DMS114 treated with DMSO at 0.1 percent for 48 hours (cell line): Measurements from ENCODE around the gene PAX5.

Experiments used
- DNase-seq: peaks from one replicate; lab custom pipeline; 2025; ENCODE audit not compliant: unreplicated experiment; lab: John Stamatoyannopoulos, UW

PAX5 gene

DNA sequence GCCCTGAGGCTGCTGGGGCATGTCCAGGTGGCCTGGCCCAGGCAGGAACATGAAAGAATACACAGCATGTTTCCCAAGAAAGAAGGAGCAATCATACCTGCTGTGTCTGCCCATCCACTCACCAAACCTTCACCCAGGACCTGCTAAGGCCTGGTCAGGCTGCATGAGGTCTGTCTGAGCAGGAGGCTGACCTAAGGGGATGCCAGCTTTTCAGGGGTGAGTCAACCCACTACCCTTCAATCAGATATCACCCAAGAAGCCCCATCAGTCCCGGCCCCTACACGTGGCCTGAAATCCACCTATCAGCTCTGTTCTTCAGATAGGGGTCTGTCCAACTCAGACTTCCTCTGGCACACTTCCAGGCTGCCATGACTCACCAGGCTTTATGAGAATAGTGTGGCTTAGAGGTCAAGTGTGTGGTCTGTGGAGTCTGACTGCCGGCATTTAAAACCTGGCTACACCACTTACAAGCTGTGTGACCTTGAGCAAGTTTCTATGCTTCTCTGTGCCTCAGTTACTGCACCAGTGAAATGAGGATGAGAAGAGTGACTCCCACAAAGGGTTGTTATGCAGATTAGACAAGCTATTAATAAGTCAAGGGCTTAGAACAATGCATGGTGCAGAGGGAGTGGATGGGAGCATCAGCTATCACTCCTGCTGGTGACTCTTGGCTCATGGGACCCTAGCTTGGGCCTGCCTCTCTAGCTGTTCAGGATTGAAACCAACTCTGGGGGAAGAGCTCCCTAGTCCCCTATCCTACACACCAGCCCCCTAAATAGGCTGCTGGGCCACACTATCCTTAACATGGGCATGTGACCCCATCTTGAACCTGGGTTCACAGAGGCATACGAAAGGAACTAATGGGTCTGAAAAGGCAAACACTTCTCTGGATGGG is 130.3 kb downstream of the PAX5 start:
- no peak for DNase-seq

DNA sequence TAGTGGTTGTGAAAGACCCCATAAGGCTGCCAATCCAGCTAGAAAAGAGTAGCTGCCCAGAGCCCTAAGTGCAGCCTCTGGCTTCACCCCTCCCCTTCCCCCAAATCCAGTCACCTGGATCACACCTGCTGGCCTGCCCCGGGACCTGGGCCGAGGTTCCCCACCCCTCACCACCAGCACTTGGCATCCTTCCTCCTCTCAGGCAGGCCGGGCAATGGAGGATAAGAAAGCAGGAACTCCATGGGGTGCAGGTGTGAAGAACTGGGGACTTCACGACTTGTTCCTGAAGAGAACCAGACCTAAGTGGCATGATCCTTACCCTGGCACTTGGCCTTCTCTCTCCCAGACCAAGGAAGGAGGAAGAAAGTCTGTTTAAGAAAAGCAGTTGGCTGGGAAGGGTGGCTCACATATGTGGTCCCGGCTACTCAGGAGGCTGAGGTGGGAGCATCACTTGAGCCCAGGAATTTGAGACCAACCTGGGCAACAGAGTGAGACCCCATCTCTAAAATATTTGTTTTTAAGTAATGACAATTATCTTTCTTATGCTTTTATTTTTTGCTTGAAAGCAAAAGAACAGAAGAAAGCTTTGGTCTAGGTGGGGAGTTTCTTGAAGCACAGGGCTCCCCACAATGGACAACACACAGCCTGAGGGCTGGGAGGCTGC is 131.1 kb downstream of the PAX5 start:
- no peak for DNase-seq

DNA sequence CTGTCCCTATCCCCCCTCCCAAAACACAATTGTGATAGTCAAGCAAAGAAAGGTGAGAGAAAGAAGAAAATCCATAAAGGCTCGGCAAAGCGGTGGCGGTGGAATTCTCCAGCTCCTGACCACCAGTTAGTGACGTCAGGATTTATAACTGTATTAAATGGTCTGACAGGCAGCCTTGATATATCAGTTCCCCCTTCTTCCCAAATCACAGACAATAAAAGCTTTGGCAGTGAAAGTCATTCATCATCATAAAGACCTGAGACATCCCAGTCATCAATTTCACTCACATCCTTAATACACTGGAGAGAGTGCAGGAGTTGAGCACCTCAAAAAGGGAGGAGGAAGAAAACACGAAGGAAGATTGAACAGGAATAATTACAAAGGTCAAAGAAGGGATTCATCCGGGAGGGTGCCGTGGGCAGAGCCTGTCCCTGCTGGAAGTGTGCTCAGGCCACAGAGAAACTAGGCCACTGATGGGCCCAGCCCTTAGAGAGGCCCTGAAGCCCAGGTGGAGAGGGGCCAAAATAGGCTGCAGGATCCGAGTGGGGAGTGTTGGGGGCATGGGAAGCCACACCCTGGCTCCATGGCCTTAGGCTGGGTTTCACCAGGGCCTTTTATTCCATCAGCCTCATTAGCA is 131.9 kb downstream of the PAX5 start:
- no peak for DNase-seq

DNA sequence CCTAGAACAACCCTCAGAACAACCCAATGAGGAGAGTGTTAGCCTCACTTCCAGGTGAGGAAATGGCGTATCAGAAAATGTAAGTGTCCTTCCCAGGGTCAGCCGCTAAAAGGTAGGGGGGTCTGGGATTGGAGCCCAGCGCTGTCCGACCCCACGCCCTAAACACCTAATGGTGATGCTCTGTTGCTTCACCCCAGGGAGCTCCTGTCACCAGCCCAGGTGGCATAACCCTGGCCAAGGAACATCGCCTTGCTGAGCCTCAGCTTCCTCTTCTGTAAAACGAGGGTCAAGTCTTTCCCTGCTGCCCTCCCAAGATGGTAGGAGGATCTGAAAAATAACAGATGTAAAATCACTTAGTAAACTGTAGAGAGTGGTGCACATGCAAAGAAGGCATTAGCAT is 132.5 kb downstream of the PAX5 start:
- DNase-seq = no peak

DNA sequence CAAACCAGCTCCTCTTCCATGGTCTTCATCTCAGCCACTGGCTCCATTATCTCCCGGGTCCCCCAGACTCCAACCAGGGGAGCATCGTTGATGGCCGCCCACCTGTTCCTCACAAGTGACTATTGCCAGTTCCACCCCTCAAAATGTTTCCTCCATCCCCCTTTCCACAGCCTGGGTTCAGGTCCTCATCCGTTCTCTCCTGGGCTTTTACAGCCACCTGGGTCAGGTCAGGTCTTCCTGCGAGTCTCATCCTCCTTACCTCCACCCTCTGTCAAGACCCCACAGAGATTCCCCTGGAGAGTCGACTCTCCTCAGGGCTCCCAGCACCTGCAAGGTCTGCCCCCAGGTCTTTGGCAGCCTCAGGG is 133.2 kb downstream of the PAX5 start:
- DNase-seq = no peak

DNA sequence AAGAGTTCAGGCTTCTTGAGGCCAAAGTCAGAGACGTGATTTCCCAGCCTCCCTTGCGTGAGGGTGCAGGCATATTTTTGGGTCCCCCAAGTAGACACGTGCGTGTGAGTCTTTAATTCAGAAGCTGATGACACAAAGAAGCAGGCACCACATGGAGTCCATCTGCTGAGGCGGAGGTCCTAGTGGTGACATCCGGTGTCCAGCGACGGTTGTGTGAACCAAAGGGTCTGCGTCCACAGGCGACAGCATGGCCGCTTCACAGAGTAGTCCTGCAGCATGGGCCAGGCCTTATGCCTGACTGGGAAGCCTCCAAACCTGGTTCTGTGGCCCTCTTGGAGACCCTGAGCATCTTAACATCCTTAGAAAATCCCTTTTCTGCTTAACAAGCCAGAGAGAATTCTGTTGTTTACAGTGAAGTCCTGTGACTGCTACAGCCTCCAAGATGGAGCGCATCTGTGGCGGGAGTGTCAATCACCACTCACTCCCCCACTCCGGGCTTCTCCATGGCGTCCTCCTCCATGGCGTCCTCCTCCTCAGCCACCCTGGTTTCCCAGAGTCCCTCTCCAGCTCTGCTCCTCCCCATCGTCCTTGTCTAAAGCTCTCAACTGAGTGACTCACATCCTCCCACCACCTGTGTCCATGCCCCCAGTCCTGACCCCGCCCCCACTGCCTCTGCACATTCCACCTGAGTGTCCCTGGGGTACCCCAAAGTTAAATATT is 133.8 kb downstream of the PAX5 start:
- no peak for DNase-seq

DNA sequence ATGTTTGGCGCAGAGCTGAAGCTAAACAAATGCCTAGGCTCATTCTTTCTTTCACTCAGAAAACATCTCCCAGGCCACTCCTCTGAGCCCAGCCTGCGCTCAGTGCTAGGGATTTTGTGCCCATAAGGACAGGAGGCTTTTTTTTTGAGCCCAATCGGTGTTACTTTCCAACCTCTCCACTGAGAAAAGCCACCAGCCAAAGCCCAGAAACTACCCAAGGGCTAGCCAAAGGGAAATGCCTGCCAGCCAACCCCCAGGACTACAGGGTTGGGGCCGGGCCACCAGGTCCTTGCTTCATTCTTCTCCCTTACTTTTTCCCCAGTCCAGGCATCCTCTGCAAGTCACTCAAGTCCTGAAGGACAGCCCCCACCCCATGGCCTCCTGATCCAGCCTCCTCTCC is 134.7 kb downstream of the PAX5 start:
- DNase-seq = no peak

DNA sequence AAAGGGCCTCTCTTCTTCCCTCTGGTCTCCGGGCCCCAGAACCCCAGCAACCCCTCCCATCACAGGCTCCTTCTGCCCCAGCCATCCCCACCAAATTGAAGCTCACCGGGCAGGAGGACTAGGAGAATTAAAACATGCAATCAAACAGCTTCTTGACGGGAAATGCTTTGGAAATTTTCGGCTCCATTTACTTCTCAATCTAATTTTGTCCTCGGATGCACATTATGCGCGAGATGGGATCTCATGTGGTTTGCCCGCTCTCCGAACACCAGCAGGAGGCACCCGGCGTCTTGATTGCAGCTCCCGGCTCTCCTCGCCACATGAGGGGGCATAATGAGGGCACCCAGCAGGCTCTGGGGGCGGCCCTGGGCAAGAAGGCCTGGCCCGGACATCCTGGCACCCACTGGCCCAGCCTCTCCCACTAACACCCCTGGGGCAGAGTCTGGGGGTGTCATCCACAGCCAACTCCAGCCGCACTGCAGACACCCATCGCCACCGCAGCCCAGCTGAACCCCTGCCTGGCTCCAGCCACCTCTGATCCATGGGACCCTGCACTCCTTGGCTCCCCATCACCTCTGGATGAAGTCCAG is 135.5 kb downstream of the PAX5 start:
- DNase-seq = no peak

DNA sequence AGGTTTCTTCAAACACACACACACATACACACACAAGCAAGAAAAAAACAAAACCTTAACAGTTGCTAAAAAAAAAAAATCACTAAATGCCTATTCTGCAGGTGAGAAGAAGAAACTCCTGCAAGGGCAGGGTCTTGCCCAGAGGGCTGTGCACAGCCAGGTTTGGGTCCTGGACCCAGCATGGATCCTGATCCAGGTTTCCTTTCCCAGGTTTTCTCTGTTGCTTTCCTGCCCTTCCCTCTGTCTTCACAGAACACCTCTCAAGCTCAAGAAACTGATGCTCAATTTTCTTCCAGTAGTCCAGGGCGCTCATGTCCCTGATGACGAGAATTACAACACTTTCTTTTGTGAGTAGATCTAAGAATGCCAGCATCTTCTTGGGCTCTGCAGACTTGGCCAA is 136.6 kb downstream of the PAX5 start:
- no peak for DNase-seq

DNA sequence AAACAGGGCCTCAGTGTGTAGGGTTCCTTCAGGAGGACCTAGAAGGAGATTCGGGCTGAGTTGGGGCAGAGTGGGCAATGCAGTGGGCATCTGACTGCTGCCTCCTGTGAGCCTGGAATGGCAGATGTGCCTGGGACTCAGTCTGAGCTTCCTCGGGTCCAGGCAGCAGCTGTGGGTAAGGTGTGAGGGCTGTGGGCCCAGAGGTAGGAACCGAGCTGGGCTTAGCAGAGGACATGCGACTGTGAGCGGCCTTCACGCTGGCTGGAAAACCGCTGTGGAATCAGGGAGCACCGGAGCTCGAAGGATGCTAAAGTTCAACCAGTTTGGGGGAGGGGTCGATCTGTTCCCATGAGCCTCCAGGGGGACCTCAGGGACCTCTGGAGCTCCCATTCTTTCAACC is 137.0 kb downstream of the PAX5 start:
- DNase-seq = no peak

DNA sequence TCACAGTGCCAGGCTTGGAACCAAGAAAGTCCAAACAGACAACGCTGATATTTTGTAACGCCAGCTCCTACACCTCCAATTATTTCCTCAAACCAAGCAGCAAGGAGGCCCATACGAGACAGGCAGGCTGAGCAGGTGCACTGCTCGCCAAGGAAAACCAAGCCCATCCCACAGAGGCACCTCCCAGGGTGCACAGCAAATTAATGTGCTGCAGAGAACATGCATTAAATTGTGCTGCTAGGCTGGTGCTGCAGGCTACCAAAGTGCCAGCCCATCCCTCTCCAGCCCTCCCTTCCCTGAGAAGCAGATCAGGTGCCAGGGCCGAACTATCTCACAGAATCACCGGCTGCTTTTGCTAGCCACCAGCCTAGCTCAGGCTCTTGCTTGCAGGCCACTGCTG is 137.8 kb downstream of the PAX5 start:
- no peak for DNase-seq

DNA sequence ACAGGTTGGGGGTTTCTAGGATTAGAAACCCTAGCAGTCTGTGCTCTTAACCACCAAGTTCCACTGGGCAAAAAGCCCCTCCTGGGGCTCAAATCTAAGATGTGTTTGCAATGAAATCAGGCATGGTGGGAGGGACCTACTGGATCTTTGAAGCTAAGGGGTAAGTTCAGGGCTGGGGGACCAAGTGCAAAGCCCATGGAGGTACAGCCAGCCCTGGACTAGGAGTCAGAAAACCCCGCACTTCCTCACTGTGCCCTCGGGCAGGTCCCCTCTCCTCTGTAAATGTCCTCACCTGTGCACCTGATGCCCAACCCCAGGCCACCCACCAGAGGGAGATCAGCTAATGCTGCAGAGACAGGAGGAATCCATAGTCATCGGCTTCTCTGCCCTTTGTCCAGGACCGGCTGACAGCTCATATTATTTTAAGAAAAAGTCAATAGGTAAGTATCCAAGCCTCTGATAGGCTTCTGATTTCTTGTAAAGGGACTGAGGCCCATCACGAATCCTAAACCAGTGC is 138.3 kb downstream of the PAX5 start:
- no peak for DNase-seq

DNA sequence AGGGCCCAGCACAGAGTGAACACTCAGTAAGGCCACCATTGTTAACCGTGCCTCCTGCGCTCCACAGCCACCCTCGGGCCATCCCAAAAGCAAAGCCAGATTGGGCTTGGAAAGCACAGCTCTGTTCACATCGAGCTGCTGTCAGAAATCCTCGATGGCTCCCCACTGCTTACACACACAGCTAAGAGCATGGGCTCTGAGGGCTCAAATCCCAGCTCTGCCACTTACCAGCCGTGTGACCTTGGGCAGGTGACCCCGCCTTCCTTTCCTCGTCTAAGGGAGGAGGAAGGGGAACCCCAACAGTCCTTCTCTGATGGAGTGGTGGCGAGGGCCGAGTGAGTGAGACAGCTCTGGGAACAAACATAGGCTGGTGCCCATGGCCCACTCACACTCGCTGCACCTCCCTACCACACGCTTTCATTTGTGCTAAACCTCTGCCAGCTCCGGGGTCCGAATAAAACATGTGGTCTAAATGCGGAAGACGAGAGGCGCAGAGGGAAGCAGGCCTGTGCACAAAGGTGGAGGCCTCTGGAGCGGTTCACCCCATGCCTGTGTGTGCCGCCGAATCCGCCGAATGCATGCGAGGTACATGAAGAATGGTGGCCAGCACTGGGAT is 139.3 kb downstream of the PAX5 start:
- no peak for DNase-seq

DNA sequence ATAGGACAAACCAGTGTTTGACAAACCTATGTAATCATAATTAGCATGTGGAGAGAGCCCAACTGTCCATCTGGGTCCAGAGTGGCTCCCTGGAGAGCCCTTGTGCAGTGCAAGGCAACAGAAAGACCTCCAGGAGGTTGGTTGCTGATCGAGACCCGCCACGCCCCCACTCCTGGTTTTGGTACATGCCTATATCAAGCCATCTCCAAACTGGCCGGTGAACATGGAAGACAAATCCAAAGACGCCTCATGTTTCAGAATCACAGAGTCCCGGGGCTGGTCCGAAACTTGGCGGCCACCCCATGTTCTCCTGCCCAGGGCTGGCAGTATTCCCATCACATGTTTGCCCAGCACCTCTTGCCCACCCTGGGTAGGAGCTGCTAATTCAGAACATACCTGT is 140.2 kb downstream of the PAX5 start:
- no peak for DNase-seq

DNA sequence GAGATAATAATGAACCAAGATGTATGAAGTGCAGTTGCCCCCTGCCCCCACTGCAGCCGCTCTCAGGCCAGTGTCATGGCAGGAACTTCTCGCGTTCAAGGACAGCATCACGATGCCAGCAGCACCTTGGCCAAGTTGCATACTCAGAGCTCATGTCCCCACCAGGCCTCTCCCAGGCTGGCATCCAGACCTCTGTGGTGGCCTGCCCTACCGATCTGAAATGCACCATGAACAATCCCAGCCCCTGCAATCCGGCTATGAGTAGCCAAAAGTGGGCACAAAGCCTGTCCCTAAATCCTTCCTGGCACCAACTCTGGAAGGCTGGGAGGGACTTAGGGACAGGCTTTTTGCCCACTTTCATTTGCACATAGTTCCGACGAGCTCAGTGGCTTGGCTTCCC is 140.9 kb downstream of the PAX5 start:
- DNase-seq = no peak

DNA sequence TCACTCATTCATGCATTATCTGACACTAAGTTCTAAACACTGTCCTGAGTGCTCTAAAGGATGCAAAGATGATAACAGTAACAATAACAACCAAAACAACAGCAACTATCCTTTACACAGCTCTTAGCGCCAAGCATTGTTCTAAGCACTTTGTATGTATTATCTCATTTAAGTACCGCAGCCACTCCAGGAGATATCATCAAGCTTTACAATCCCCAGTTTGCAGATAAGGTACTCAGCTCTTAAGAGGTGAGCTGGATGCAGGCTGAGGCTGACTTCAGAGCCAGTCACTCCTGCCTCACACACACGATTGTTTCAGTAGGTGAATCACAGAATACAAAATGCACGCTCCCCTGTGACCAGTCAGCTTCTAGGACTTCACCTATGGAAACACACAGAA is 141.8 kb downstream of the PAX5 start:
- no peak for DNase-seq

DNA sequence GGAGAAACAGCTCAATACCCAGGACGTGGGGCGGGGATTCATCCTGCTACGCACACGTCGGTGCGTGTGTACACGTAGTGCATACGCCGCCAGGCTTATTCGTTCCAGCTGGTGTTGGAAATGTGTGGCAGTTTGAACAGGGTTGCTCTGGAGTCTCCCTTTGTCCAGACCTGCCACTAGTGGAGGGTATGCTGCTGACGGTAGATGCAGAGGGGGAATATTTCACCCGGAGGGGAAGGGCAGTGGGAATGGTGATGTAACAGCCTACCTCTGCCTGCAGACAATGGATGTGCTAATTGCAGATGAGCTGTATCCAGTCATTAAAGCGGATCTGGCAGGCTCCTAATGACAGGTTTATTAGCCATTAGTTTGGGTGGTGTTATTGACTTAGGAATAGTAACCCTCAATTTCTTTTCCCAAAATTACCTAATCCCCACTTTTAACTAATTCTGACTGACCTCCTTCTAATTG is 142.7 kb downstream of the PAX5 start:
- DNase-seq = no peak

DNA sequence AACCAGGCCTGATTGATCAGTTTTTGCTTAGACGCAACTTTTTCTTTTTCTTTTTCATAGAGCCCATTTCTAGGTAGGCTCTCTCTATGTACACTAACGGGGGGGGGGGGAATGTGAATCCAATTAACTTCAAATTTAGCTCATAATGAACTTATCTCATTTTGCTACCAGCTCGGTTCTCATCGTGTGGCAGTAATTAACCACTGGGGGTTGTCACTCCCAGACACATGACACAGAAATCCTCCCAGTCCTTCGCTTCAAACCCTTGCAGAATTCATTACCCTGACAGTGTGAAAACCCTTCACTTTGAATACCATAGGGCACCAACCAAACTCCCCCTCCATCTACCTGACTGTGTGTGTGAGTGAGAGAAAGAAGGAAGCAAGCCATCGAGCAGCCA is 144.2 kb downstream of the PAX5 start:
- DNase-seq = no peak

DNA sequence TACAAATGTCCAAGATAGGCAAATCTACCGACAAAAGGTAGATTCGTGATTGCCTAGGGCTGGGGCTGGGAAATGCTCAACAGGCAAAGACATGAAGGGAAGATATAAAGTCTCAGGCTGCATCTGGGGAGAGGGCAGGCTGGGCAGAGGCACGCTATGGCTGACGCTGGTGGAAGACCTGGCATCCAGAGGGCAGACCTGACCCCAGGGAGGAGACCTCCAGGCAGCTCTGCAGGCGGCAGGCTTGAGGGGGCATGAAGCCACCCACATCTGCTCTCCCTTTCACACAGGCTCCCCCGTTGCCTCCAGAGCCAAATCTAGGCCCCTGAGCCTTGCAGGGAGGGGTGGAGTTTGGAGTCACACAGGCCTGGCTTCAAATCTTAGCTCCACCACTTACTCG is 145.5 kb downstream of the PAX5 start:
- DNase-seq = no peak

DNA sequence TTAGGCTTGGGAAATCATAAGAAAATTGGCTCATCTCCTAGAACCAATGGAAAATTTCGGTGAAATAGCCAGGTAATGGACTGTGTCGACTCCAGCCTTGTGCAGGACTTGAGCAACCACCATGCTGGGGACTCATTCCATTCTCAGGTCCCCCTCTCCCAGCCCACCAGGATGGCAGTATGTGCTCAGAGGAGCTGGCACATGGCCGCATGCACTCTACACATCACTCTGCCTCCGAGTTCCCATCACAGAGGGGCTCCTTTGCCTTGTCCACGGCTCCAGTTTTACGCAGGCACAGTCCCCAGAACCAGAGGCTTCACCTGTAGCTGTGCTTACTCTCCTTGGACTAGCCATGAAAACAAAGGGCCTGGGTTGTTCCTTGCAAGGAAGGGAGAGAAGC is 149.3 kb downstream of the PAX5 start:
- no peak for DNase-seq
